MCF 10A (cell line): ENCODE data around the gene C10orf95. TPM values are rescaled to one million over a fixed set of nuclear protein-coding genes. Genes with fewer than 3 reads are reported as not detected.

ENCODE experiments used
- BruUV-seq: library from RNA; stranded (reverse); fragments of 400-500 nt; replicated peaks from 2 replicates; lab custom pipeline; 2021; lab: Mats Ljungman, UMichigan
- CTCF ChIA-PET: fragments of 300-600 bp; sonication (Branson Sonifier 250); formaldehyde crosslinking; extraction: SDS; loops from one replicate; lab custom pipeline; 2021; ENCODE audit warnings: antibody characterized with exemption, inconsistent platforms; lab: Yijun Ruan, JAX
- POLR2A ChIA-PET: fragments of 300-600, 350-650 bp; sonication (Branson Sonifier 250); formaldehyde crosslinking; extraction: SDS; loops from one replicate; lab custom pipeline; 2020; ENCODE audit warnings: antibody characterized with exemption, inconsistent platforms; lab: Yijun Ruan, JAX
- DNase-seq: peaks from one replicate; pipeline ENCODE4 v3.0.0-alpha.2; 2018; ENCODE audit not compliant: unreplicated experiment
- H3K27ac Mint-ChIP-seq: one replicate; pipeline ENCODE4 v1.8.0; 2022; ENCODE audit warnings: mild to moderate bottlenecking, low read depth, mixed read lengths; ENCODE audit not compliant: unreplicated experiment
- H3K27me3 Mint-ChIP-seq: one replicate; pipeline ENCODE4 v1.8.0; 2022; ENCODE audit warnings: mixed read lengths; ENCODE audit not compliant: insufficient read depth, unreplicated experiment
- H3K36me3 Mint-ChIP-seq: one replicate; pipeline ENCODE4 v1.8.0; 2022; ENCODE audit warnings: mild to moderate bottlenecking, moderate library complexity, mixed read lengths; ENCODE audit not compliant: insufficient read depth, unreplicated experiment
- H3K4me1 Mint-ChIP-seq: one replicate; pipeline ENCODE4 v1.8.0; 2022; ENCODE audit warnings: mixed read lengths; ENCODE audit not compliant: insufficient read depth, unreplicated experiment
- H3K4me3 Mint-ChIP-seq: one replicate; pipeline ENCODE4 v1.8.0; 2022; ENCODE audit warnings: mild to moderate bottlenecking, moderate library complexity, mixed read lengths; ENCODE audit not compliant: unreplicated experiment
- H3K9me3 Mint-ChIP-seq: one replicate; pipeline ENCODE4 v1.8.0; 2022; ENCODE audit warnings: mixed read lengths; ENCODE audit not compliant: unreplicated experiment
- CTCF ChIP-seq: fragments of 200-600 bp; IDR thresholded peaks from one replicate; pipeline ENCODE4 v1.8.0; 2022; ENCODE audit warnings: antibody characterized with exemption, mild to moderate bottlenecking; ENCODE audit not compliant: unreplicated experiment
- intact Hi-C: fragments of 100-400 bp; cut with micrococcal nuclease; formaldehyde crosslinking; loops from 2 replicates; pipeline ENCODE4 v1.14.1; 2022
- total RNA-seq: library from RNA; stranded (reverse); gene quantifications from 2 replicates; pipeline ENCODE4 v1.2.3, GENCODE V29; 2022

The C10orf95 gene
- total RNA-seq, 1 experiment from 2014 or later, result 0.63 TPM

GRCh38 chr10:102413806-102414561 is 37.4 kb downstream of the C10orf95 start:
- ChIA-PET CTCF (interaction anchor here (1.0 to 3.1 kb wide), 4 partner anchors 10 to 15 kb away, joined by 4 to 14 read pairs (median 8); no protein-coding TSS in a partner anchor), POLR2A (interaction anchor here (0.6 to 1.9 kb wide), 2 partner anchors 8 to 172 kb away, joined by 3 to 5 read pairs; no protein-coding TSS in a partner anchor)
- Mint-ChIP-seq H3K9me3 (no peaks in the 10 kb centered on the region), H3K27ac (no peak overlapping the region), H3K36me3 (no peaks in the 10 kb centered on the region), H3K4me3 (no peak overlapping the region), H3K27me3 (peaks cover 51% of the 10 kb centered on the region), H3K4me1 (peaks cover under 1% of the 10 kb centered on the region)
- BruUV-seq, result no TSS peak
- intact Hi-C loops, result no loop called here
- TF ChIP-seq CTCF, result no peak
- no peak for DNase-seq

GRCh38 chr10:102413053-102413705 is 38.2 kb downstream of the C10orf95 start:
- Mint-ChIP-seq H3K9me3 (no peaks in the 10 kb centered on the region), H3K27me3 (peaks cover 57% of the 10 kb centered on the region), H3K4me1 (no peaks in the 10 kb centered on the region), H3K4me3 (no peak overlapping the region), H3K36me3 (no peaks in the 10 kb centered on the region), H3K27ac (no peak overlapping the region)
- BruUV-seq, result no TSS peak
- TF ChIP-seq CTCF, result no peak
- ChIA-PET CTCF (interaction anchor here (0.6 to 3.1 kb wide), 6 partner anchors 9 to 103 kb away, joined by 3 to 14 read pairs (median 4); no protein-coding TSS in a partner anchor), POLR2A (interaction anchor here (1.9 kb wide), 1 partner anchor 9 kb away, joined by 5 read pairs; no protein-coding TSS in a partner anchor)
- no peak for DNase-seq
- intact Hi-C loops, result no loop called here

GRCh38 chr10:102412293-102412692 is 39.0 kb downstream of the C10orf95 start:
- Mint-ChIP-seq H3K36me3 (no peaks in the 10 kb centered on the region), H3K27me3 (peaks cover 64% of the 10 kb centered on the region), H3K9me3 (no peaks in the 10 kb centered on the region), H3K27ac (no peak overlapping the region), H3K4me3 (no peak overlapping the region), H3K4me1 (no peaks in the 10 kb centered on the region)
- BruUV-seq, result no TSS peak
- TF ChIP-seq CTCF, result no peak
- CTCF ChIA-PET, result interaction anchor here (1.2 to 3.1 kb wide), 3 partner anchors 8 to 18 kb away, joined by 3 to 14 read pairs (median 4); no protein-coding TSS in a partner anchor
- POLR2A ChIA-PET, result interaction anchor here (0.5 to 1.9 kb wide), 4 partner anchors 10 to 295 kb away, joined by 3 to 5 read pairs (median 3); no protein-coding TSS in a partner anchor
- intact Hi-C loops, result no loop called here
- DNase-seq, result no peak
